Measurements from ENCODE around the gene PDE9A.

PDE9A gene

DNA sequence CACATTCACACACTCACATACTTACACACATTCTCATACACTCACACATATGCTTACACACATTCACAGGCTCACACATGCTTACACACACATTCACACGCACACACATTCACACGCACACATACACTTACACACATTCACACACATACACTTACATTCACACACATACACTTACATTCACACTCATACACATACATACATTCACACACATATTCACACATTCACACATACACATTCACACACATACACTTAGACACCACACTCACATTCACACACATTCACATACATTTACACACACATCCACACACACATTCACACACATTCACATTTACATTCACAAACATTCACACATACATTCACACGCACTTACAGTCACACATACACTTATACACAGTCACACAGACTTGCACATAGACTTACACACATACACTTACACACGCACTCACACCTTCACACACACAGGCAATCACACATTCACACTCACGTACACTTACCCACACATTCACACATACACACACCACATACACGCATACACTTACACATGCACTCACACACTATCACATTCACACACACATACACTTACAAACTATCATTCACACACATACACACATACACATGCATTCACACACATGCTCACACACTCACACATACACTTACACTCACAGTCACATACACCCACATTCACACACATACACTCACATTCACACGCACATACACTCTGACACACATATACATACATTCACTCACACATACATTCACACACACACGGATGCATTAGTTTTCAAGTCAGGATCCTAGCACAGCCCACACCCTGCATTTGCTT is 16.8 kb downstream of the PDE9A start:
- no peak for DNase-seq (ENCODE audit: low read depth, low spot score)

DNA sequence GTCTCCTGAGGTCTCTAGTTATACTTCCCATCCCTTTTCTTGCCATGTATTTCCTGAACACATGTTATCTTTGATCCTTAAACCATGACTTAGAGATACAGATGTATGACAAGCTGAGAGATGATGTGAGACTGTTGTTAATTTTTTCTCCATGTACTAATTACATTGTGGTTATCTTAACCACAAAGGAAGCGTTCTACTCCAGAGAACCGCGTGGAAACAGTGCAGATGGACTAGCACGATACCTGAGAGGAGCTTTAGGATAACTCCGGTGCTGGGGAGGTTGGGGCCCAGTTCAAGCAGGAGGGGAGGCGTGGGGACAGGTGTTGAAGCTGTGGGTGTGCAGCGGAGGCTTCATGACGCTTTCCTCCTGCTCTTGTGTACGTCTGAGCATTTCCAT is 17.5 kb downstream of the PDE9A start:
- no peak for DNase-seq (ENCODE audit: low read depth, low spot score)

DNA sequence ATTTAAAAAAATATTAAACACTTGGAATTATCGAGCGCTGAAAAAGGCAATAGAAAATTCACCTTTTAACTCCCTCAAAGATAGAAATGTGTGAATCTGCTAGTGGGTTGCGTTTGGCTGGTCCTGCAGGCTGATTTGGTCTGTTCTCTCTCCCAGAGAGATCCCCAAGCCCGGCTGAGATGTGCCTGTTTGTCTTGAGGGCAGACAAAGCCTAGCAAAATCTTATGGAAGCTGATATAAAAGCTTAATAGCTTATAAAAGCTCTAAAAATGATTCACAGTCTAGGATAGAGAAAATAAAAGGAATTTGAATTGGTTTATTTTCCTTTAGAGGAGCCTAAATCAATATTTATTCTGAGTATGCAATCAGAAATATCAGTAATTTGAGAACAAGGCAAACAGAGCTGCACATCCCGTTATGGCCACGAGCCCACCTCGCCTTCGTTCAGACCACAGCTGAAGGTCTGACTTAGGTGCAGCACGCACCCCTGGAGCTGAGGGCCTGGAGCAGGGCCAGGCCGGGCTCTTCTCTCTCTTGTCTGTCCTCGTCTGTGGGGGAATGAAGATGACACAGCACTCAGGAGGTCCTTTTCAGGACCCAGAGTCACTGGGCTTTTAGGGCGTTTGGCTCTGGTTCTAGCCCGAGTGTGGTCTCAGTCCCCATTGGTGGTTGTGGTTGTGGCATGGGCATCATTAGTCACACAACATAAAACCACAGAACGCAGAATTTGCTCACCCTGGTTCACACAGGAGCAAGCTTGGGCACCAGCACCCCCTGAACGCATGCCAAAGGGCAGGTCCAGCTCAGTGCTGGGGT is 18.6 kb downstream of the PDE9A start:
- no peak for DNase-seq (ENCODE audit: low read depth, low spot score)

DNA sequence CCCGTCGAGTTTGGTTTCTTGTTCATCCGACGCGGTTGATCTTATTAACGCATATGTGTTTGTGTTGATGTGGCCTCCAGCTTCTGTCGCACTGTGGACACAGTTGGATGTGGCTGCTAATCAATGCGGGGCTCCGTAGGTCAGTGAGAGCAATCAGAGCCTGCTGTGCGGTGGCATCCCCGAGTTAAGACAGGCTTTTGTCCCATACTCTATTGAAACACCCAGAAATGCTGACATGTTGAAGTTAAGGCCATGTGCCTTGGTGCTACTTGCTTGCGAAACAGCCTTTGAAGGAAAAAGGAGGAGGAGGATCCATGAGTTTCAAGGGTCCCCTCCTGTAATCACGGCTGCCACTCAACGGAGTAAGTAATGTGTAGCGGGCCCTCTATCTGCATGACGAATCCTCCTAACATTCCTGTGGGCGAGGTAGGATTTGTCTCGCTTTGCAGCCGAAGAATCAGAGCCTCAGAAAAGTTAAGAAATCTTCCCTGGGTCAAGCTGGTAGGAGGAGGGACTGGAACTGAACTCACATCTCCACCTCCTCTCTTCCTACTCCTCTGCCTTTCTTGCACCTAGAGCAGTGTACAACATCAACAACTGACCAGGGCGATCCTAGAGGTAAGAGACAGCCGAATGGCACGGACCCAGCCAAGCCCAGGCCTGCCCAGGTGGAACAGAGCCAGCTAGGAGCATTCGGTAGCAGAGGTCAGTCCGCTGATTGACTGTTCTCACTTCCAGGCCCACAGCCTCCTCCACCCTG is 19.5 kb downstream of the PDE9A start:
- no peak for DNase-seq (ENCODE audit: low read depth, low spot score)

DNA sequence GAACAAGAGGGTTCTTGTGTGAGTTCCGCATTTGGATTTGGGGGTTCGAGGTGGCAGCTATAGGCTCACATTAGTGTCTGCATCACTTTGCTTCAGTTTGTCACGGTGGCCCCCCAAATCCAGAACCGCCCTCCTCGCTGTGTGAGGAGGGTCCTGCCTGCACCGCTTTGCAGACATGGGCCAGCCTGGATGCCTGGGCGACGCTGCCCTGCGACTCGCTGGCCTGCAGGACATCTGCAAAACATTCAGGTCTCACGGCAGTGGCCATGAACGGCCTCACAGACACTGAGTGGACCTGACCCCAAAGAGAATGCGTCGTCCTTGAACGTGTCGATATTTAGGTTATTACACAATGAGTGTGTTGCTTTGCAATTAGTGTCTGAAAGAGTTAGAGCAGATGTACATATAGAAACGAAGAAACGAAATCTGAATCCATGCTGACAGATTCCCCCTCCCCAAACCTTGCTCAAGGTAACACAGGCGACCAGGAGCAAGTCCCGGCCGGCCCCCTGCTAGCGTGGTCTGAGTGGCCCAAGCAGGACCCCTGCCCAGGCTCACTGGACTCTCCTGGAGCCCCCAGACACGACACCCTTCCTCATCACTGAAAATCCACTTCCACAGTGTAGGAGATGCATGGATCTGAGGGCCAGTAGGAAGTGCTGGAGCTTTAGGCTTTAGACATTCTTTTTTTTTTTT is 20.4 kb downstream of the PDE9A start:
- DNase-seq (ENCODE audit: low read depth, low spot score): no peak

DNA sequence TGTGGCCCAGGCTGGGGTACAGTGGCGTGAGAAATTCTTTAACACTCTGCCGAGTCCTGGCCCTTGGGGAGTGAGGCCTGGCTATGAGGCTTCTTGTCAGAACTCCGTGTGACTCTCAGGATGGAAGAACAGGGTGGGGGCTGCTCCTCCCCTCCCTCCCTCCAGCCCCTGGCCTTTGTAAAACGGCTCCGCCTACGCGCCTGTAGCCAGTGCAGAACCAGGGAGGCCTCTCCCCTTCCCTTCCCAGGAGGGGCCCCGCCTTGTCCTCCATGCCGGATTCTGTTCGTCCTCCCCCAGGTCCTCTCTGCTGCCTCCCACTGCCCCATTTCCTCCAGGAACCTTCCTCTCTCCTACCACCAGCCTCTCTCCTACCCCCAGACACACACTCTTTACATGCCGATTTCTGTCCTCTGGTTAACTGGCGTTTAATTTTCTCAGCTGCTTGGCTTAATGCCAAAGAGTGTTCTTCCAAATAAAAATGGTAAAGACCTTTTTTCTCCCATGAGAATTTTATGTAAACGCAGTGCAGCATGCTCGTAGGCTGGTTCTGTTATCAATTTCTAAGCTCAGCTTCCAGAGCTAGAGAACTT is 21.0 kb downstream of the PDE9A start:
- peak; percentile 47 for DNase-seq (ENCODE audit: low read depth, low spot score)

DNA sequence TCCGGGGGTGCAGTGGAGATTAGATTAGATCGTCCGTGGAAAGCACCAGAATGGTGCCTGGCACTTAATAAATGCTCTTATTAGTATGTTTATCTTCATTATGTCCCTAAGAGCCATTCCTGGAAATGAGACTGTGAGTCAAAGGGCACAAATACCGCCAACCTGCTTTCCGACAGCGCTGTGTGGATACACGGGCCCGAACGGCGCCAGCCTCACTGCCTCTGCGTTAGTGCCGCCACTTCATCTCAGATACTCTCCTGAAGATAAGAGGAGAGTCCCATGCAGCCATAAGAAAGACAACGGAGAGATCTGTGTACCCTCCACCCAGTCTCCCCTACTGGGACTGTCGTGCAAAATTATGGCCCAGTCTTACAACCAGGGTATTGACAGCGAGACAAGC is 22.0 kb downstream of the PDE9A start:
- DNase-seq (ENCODE audit: low read depth, low spot score): no peak

DNA sequence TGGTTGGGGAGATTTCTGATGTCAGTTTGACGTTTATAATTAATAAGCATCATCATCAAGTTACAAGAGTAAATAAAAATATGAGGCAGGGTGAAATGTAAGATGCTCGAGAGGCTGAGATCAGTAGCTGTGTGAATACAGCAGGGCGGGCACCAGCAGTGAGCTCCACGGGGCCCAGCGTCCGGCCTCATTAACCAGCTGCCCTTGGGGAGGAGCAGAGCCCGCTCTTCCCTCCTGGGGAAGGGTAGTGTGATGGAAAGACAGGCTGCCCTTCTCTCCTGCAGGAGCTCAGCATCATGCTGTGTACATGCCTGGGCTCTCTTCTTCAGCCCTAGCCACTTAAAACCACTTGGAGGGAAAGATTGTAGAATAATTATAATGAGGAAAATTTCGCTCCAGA is 23.4 kb downstream of the PDE9A start:
- DNase-seq (ENCODE audit: low read depth, low spot score): no peak

DNA sequence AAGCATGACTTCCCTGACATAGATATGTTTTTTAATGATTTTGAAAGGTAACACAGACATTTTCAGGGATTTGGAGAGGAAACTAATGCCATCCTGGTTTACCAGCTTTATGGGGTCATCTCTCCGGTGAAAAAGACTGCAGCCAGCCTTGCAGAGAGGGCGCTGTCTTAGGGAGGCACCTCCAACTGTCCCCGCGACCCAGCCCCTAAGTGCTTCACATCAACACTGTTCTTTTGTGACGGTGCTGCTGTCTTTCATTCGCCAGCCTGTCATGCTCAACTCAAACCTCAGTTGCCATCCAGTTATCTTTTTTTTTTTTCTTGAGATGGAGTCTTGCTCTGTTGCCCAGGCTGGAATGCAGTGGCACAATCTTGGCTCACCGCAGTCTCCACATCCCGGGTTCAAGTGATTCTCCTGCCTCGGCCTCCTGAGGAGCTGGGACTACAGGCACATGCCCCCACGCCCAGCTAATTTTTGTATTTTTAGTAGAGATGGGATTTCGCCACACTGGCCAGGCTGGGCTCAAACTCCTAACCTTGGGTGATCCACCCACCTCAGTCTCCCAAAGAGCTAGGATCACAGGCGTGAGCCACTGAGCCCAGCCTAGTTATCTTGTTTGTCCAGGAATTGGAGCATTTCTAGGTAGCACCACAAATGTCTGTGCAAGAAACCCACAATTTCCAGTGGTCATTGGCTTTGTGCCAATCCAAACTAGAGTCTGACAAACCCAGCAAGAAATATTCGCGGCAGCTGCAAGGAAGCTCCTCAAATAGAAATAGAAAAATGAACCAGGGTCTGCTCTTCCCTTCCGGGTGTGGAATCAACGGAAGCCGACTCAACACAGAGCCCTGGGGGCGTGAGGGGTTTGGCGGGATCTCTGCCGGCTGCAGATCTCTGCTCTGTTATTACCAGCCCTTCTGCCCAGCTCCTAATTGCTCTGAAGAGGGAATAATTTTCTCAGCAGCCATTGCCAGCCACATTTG is 24.2 kb downstream of the PDE9A start:
- no peak for DNase-seq (ENCODE audit: low read depth, low spot score)

DNA sequence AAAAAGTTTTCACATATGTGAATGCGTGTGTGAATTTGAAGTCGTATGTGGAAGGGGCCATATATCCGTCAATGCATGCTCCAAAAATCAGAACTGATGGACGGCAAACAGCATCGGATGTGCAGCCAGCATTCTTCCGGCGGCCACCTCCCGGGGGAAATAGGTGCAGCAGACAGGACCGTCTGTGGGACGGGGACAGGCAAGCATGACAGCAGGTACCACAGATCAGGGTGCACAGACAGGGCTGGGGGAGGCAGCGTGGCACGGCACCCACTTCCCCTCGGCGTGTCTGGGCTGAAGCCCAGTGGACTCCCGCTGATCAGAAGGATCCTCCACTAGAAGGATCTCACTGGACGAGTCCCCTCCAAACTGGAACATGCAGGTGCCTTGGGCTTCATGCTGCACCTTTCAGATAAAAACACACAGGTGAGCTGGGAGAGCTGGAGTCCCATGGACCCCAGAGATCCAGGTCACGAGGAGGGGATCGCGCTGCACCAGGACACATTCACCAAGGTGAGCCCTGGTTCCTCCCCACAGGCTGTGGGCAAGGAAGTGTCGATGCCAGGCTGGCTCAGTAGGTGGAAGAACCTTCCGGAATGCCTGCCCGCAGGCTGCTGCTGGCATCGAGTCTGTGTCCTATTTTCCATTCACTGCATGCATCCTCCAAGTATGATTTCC is 25.3 kb downstream of the PDE9A start:
- no peak for DNase-seq (ENCODE audit: low read depth, low spot score)

DNA sequence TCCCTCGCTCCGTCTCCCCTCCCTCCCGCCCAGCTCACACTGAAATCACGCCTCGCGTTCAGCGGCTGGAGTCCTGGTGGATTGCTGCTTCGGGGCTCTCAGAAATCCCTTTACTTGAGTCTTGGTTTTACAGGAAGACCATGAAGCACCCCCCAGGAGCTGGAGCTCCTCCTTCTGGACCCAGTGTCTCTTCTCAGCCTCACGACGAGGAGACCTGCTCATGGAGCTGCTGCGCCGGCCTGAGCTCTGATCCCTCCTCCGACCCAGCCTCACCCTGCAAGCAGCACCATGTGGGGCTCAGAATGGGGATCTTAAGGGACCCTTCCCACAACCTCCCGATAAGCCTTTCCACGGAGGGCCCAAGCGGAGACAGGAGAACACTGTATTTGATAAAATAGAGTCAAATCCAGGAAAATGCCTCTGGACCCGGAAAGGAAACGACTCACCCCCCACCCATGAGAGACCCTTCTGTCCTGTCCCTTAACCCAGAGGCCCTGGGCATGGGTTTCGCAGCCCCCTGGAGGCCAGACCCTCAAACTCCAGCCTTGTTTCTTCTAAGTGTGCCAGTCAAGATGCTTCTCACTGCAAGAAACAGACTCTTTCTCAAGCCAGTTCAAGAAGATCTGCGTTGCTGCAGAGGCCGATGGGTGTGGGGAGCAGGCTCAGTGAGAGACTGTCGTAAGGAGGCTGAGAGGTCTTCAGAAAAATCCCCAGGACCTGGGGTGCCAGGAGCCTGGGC is 26.1 kb downstream of the PDE9A start:
- no peak for DNase-seq (ENCODE audit: low read depth, low spot score)

DNA sequence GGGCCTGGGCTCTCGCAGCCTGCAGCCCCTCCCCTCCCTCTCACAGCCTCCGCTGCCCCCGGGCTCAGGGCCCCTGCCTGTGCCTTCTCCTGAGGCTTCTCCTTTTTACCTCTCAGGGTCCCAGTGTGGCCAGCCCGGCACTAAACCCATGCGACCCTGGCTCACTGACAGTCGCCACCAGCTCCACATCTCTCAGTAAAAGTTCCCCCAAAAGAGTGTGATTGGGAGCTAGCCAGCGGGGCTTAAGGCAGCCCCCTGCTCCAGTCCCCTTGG is 26.6 kb downstream of the PDE9A start:
- DNase-seq (ENCODE audit: low read depth, low spot score): no peak

DNA sequence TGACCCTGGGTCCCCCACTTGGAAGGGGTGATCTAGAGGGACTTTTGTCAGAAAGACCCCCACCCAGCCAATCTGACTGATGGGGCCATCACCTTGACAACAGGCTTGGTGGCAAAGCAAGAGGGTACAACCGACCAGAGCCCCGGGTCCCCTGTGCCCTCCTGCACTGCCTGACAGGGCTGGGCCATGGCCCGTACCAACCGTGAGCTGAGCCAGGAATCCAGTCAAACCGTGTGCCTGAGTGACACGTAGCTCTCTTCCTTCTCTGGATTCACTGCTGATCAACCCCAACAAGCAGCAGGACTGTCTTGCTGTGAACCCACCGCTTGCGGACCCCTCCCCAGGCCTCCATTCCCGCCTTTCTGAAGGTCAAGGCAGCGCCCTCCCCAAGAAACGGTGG is 27.0 kb downstream of the PDE9A start:
- DNase-seq (ENCODE audit: low read depth, low spot score): no peak

DNA sequence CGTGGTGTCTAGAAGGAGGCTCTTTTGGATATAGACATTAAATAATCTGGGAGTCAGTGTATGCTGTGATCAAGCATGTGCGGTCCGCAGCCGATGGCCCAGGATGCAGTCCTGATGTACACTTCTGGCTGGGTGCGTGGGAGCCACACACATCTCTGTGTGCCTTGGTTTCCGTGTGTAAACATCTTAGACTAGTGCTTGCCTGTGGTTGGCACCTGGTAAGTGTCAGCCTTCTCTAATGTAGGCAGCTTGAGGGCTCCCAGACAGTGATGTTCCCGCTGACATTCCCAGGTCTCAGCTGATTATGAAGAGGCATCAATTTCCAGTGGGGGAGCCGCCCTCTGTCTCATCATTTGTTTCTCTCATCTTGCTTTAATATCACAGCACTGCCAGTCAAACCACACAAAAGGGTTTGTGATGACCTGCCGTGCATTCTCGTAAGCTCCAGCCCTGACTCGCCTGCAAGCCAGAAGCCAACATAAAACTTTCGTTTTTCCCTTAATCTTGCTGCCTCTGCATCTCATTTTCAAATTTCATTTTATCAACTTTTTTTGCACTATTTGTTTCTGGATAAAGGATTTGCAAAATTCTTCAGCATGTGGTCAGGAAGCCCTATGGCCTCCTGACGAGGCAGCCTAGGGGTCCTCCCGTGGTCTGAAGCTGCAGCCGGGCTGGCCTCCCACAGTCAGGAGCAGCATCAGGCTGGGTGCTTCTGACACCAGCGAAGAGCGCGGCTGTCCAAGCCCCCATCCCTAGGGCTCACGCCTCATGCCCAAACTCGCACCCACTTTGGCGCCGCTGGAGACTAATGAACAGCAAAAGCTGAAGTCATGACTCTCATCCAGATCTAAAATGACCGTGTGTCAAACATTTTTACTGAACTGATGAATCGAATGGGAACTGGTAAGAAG is 28.1 kb downstream of the PDE9A start:
- DNase-seq (ENCODE audit: low read depth, low spot score): no peak

DNA sequence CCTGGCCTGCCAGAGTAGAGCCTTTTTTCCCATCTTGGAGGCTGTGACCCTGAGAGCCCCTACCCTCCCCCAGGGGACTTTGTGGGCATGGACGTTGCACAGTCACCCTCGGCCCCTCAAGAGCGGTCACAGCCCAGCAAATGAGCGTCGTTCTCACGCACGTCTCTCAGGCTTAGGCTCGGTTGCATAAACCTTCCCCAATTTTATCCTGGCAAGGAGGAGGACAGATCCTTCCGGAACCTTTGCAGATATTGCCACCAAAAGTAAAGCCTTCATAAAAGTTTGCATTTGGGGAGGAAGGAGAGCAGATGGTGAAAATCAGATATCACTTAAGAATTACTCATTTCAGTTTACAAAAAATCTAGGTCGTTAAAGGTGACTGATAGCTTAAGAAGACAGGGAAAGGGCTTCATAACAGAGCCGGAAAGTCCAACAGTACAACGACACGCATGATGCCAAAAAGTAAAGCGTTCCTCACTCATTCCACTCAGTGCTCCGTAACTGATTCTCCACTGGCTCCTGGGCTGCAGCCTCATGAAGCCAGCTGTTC is 29.3 kb downstream of the PDE9A start:
- no peak for DNase-seq (ENCODE audit: low read depth, low spot score)

DNA sequence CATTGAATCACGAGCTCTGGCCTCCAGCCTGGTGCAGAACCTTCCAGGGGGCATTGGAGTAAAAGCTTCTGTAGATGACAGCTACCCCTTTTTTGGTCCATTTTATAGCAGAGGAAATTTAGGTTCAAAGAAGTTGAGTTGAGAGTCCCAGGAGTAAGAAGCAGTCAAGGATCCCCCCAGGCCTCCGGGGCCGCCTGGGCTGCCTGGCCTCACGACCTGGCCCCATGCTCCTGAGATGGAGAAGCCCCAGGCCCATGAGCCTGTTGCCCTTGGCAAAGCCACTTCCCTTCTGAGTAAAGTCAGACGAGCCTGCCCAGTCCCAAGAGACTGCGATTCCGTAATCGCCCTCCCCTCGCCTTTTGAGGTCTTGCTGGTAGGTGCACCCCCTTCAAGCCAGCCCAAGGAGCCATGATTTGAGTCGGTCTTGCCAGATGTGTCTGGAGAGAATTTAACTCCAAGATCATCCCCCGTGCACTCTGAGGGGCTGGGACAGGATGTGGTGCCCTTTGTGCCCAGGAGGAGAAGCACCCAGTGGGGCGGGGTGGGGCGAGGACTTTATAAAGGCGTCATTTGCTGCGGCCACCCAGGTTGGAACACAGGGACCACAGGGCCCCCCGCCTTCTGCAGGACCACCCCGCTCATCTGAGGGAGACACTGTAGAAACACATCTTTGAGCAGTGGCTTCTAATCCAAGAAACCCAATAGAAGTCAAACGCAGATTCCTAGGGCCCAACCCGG is 30.1 kb downstream of the PDE9A start:
- no peak for DNase-seq (ENCODE audit: low read depth, low spot score)

Data from iPS DF 19.7 (cell line).